Neural progenitor cell (in vitro differentiated cells): Measurements from ENCODE around the gene MYH7. TPM values are rescaled to one million over a fixed set of nuclear protein-coding genes. Genes with fewer than 3 reads are reported as not detected.
A peak's percentile ranks its signal among the peaks of the same experiment; 100 is the strongest.
"Not testable (repeated sequence)": the region's sequence is repeated elsewhere in the genome, so short reads cannot be mapped to it uniquely, and the experiment has no call there.

Source experiments
- DNase-seq: peaks from one replicate; pipeline ENCODE4 v3.0.0-alpha.2; 2016; ENCODE audit warnings: low spot score
- H2AFZ ChIP-seq: fragments of 200-600 bp; sonication (generic); replicated peaks from 2 replicates; pipeline ENCODE4 v1.6.1; 2016; ENCODE audit warnings: antibody characterized with exemption
- H3F3A ChIP-seq: fragments of 200-600 bp; sonication (generic); 2 replicates; pipeline ENCODE4 v1.6.1; 2016; ENCODE audit warnings: antibody characterized with exemption, low read depth
- H3K27ac ChIP-seq: fragments of 200-600 bp; sonication (generic); 2 replicates; pipeline ENCODE4 v1.5.1; 2016; ENCODE audit warnings: mild to moderate bottlenecking
- H3K27me3 ChIP-seq: fragments of 200-600 bp; sonication (generic); 2 replicates; pipeline ENCODE4 v1.6.1; 2016; ENCODE audit warnings: mild to moderate bottlenecking, moderate library complexity
- H3K36me3 ChIP-seq: fragments of 200-600 bp; sonication (generic); 2 replicates; pipeline ENCODE4 v1.5.1; 2016
- H3K4me1 ChIP-seq: fragments of 200-600 bp; sonication (generic); 2 replicates; pipeline ENCODE4 v1.6.1; 2016; ENCODE audit warnings: mixed run types
- H3K4me2 ChIP-seq: fragments of 200-600 bp; sonication (generic); 2 replicates; pipeline ENCODE4 v1.6.1; 2016
- H3K4me3 ChIP-seq: fragments of 200-600 bp; sonication (generic); 2 replicates; pipeline ENCODE4 v1.5.1; 2016
- H3K79me2 ChIP-seq: fragments of 200-600 bp; sonication (generic); 2 replicates; pipeline ENCODE4 v1.6.1; 2016; ENCODE audit warnings: low read depth
- H3K9ac ChIP-seq: fragments of 200-600 bp; sonication (generic); 2 replicates; pipeline ENCODE4 v1.6.1; 2016
- H3K9me3 ChIP-seq: fragments of 200-600 bp; sonication (generic); 2 replicates; pipeline ENCODE4 v1.5.1; 2016; ENCODE audit warnings: low read depth
- H4K20me1 ChIP-seq: fragments of 200-600 bp; sonication (generic); 2 replicates; pipeline ENCODE4 v1.6.1; 2016; ENCODE audit warnings: low read depth
- H3K27ac Mint-ChIP-seq: 3 replicates; pipeline ENCODE4 v1.8.0; 2021; ENCODE audit warnings: mixed read lengths
- H3K27me3 Mint-ChIP-seq: 2 replicates; pipeline ENCODE4 v1.8.0; 2022; ENCODE audit warnings: low read depth, mild to moderate bottlenecking, inconsistent platforms, moderate library complexity, mixed read lengths; ENCODE audit not compliant: insufficient read depth
- H3K36me3 Mint-ChIP-seq: 3 replicates; pipeline ENCODE4 v1.8.0; 2021; ENCODE audit warnings: mixed read lengths
- H3K4me1 Mint-ChIP-seq: 3 replicates; pipeline ENCODE4 v1.8.0; 2021; ENCODE audit warnings: mixed read lengths
- H3K4me3 Mint-ChIP-seq: 3 replicates; pipeline ENCODE4 v1.8.0; 2021; ENCODE audit warnings: mild to moderate bottlenecking, moderate library complexity, mixed read lengths
- H3K9me3 Mint-ChIP-seq: 3 replicates; pipeline ENCODE4 v1.8.0; 2020; ENCODE audit warnings: mixed read lengths
- EZH2 ChIP-seq: fragments of 200-600 bp; sonication (generic); IDR thresholded peaks from 2 replicates; pipeline ENCODE4 v1.6.1; 2017; ENCODE audit warnings: antibody characterized with exemption, mild to moderate bottlenecking, moderate library complexity
- EZH2phosphoT487 ChIP-seq: fragments of 200-600 bp; sonication (generic); IDR thresholded peaks from 2 replicates; pipeline ENCODE4 v1.6.1; 2017; ENCODE audit warnings: antibody characterized with exemption
- total RNA-seq: library from RNA; depleted of rRNA; stranded (reverse); fragments of >200 nt; gene quantifications from 2 replicates; pipeline ENCODE4 v1.2.3, GENCODE V29; 2015; ENCODE audit warnings: low replicate concordance
- TF ChIP-seq, protein P1 (sequence below): fragments of 200-600 bp; sonication (generic); IDR thresholded peaks from 2 replicates; pipeline ENCODE4 v1.5.1; 2017; ENCODE audit warnings: antibody characterized with exemption, mild to moderate bottlenecking

MYH7 gene
- total RNA-seq, 1 donor from 2014 or later = not detected

DNA sequence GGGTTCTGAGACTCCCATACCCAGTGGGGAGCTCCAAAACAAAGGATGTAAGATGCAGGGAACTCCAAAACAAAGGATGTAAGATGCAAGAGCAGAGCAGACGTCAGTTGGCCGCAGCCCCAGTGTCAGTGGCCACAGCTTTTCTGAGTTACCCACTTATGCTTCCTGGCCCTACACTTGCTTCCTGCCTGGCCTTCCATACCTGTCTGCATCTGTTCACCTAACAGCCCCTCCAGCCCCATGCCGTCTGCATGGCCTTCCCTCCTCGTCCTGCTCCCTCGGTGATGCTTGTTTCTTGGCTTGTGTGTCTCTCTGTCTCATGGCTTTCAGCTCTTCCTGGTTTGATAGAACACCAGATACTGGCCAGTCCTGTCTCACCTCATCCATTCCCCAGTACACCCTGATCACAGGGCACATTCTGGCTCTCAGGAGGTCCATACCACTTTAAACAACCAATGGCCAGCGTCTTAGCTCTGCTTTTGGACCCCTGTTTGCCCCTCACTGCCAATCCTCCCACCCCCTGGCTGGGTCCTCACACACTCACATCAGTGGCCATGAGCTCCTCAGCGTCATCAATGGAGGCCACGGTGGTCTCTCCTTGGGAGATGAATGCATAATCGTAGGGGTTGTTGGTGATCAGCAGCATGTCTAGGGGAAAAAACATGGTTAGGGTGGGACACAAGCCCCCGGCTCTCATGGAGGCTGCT lies 5.3 kb downstream of the MYH7 start:
- H3K36me3 ChIP-seq = no peaks in the 10 kb centered on the region
- peak overlapping the region; percentile 97 for H3K27ac Mint-ChIP-seq
- peaks cover 14% of the 10 kb centered on the region for H3K4me1 ChIP-seq
- H3F3A ChIP-seq = no peaks in the 10 kb centered on the region
- no peak for TF ChIP-seq EZH2phosphoT487
- TF ChIP-seq, protein P1, sequence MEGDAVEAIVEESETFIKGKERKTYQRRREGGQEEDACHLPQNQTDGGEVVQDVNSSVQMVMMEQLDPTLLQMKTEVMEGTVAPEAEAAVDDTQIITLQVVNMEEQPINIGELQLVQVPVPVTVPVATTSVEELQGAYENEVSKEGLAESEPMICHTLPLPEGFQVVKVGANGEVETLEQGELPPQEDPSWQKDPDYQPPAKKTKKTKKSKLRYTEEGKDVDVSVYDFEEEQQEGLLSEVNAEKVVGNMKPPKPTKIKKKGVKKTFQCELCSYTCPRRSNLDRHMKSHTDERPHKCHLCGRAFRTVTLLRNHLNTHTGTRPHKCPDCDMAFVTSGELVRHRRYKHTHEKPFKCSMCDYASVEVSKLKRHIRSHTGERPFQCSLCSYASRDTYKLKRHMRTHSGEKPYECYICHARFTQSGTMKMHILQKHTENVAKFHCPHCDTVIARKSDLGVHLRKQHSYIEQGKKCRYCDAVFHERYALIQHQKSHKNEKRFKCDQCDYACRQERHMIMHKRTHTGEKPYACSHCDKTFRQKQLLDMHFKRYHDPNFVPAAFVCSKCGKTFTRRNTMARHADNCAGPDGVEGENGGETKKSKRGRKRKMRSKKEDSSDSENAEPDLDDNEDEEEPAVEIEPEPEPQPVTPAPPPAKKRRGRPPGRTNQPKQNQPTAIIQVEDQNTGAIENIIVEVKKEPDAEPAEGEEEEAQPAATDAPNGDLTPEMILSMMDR = no peak
- no peak overlapping the region for H3K9ac ChIP-seq
- H3K79me2 ChIP-seq = no peaks in the 10 kb centered on the region
- no peaks in the 10 kb centered on the region for H4K20me1 ChIP-seq
- H3K4me1 Mint-ChIP-seq = peaks cover 38% of the 10 kb centered on the region
- H3K27me3 Mint-ChIP-seq = peaks cover 7% of the 10 kb centered on the region
- peak overlapping the region; percentile 12 for H2AFZ ChIP-seq
- H3K9me3 Mint-ChIP-seq = peaks cover 8% of the 10 kb centered on the region
- H3K4me2 ChIP-seq = peak overlapping the region; percentile 35
- no peak for DNase-seq
- peaks cover 2% of the 10 kb centered on the region for H3K36me3 Mint-ChIP-seq
- H3K9me3 ChIP-seq = no peaks in the 10 kb centered on the region
- no peak overlapping the region for H3K4me3 ChIP-seq
- no peak overlapping the region for H3K27ac ChIP-seq
- H3K27me3 ChIP-seq = no peaks in the 10 kb centered on the region
- peak overlapping the region; percentile 56 for H3K4me3 Mint-ChIP-seq

DNA sequence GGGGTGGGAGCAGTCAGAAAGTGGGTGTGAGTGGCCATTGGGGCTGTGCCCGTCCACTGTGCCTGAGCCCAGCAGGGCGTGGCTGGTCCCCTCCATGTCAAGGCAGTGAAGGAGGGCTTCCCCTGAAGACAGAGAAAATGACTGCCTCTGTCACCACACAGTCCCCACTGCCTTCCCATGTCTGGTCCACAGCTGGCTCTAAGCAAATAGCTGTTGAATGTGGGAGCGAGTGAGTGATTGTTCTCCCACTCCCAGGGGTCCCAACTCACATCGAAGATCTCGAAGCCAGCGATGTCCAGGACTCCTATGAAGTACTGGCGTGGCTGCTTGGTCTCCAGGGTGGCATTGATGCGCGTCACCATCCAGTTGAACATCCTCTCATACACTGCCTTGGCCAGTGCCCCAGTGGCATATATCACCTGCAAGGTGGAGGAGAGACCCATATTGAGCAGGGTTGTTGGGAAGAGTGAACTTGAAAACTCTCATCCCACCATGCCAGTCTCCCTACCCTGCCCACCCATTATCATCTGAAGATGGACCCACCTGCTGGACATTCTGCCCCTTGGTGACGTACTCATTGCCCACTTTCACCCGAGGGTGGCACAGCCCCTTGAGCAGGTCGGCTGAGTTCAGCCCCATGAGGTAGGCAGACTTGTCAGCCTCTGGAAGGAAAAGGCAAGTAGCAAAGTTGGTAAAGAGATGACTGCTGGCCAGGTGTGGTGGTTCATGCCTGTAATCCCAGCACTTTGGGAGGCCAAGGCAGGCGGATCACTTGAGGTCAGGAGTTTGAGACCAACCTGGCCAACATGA lies 6.6 kb downstream of the MYH7 start:
- Histone ChIP-seq H3K4me1 (peaks cover 14% of the 10 kb centered on the region), H3K9ac (no peak overlapping the region), H3K36me3 (no peaks in the 10 kb centered on the region), H3K4me3 (no peak overlapping the region), H3K27ac (no peak overlapping the region), H4K20me1 (no peaks in the 10 kb centered on the region), H3F3A (no peaks in the 10 kb centered on the region), H2AFZ (no peak overlapping the region), H3K27me3 (no peaks in the 10 kb centered on the region), H3K4me2 (no peak overlapping the region), H3K9me3 (no peaks in the 10 kb centered on the region), H3K79me2 (no peaks in the 10 kb centered on the region)
- H3K4me1 Mint-ChIP-seq = peaks cover 28% of the 10 kb centered on the region
- H3K36me3 Mint-ChIP-seq = peaks cover 2% of the 10 kb centered on the region
- H3K4me3 Mint-ChIP-seq = no peak overlapping the region
- H3K9me3 Mint-ChIP-seq = peaks cover 8% of the 10 kb centered on the region
- H3K27ac Mint-ChIP-seq = no peak overlapping the region
- TF ChIP-seq EZH2 = no peak
- TF ChIP-seq, protein P1 = no peak
- TF ChIP-seq EZH2phosphoT487 = no peak
- H3K27me3 Mint-ChIP-seq = peaks cover 4% of the 10 kb centered on the region
- no peak for DNase-seq

DNA sequence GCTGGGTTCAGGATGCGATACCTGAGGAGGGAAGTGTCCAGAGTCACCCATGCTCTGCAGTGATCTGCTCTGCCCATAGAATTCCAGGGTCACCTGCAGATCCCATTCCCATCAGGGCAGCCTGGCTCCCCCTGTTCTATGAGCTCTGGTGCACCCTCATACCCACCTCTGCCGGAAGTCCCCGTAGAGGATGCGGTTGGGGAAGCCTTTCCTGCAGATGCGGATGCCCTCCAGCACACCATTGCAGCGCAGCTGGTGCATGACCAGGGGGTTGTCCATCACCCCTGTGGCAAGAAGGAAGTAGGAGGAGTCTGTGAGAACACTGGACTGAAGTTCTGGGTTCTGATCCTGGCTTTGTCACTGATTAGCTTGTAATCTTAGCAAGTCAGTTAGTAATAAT lies 9.7 kb downstream of the MYH7 start:
- H3K9me3 ChIP-seq, H3K27ac ChIP-seq, H3K36me3 Mint-ChIP-seq, H3K4me2 ChIP-seq, H4K20me1 ChIP-seq, H3K4me3 ChIP-seq, H3K27me3 ChIP-seq, H3K27me3 Mint-ChIP-seq, DNase-seq, H3K4me1 ChIP-seq, H3K79me2 ChIP-seq, H3K27ac Mint-ChIP-seq, H3K9me3 Mint-ChIP-seq, H3K9ac ChIP-seq, H3K4me3 Mint-ChIP-seq, H2AFZ ChIP-seq, H3K36me3 ChIP-seq, H3F3A ChIP-seq: not testable (repeated sequence)
- H3K4me1 Mint-ChIP-seq = peaks cover 13% of the 10 kb centered on the region

DNA sequence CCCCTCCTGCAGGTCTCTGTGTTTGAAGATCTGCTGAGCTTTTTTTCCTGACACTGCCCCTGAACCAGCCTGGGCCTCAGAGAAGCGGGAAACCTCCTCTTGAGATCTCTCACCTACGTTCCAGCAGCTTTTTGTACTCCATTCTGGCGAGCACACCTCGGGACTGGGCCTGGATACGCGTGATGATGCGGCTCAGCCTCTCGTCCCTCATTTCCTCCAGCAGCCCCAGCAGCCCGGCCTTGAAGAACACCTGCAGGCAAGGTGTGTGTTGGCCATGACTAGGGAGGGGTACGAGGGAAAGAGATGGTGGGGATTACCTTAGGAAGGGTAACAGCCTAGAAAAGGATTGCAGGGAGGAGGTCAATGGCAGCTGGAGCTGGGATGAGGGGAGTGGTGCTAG lies 10.3 kb downstream of the MYH7 start:
- Histone ChIP-seq H3K4me3 (no peak overlapping the region), H4K20me1 (no peaks in the 10 kb centered on the region), H2AFZ (no peak overlapping the region), H3K79me2 (no peaks in the 10 kb centered on the region), H3K4me2 (no peak overlapping the region), H3K4me1 (peaks cover 3% of the 10 kb centered on the region), H3K27ac (no peak overlapping the region), H3K27me3 (no peaks in the 10 kb centered on the region), H3K36me3 (no peaks in the 10 kb centered on the region), H3F3A (no peaks in the 10 kb centered on the region), H3K9me3 (no peaks in the 10 kb centered on the region), H3K9ac (no peak overlapping the region)
- Mint-ChIP-seq H3K4me1 (peaks cover 7% of the 10 kb centered on the region), H3K36me3 (peaks cover 3% of the 10 kb centered on the region), H3K4me3 (no peak overlapping the region), H3K9me3 (peaks cover 3% of the 10 kb centered on the region), H3K27me3 (peaks cover 8% of the 10 kb centered on the region), H3K27ac (no peak overlapping the region)
- TF ChIP-seq EZH2 = no peak
- TF ChIP-seq, protein P1 = no peak
- no peak for TF ChIP-seq EZH2phosphoT487
- DNase-seq = no peak
